H1 (cell line): ENCODE data around the gene RPTOR. TPM values are rescaled to one million over a fixed set of nuclear protein-coding genes. Genes with fewer than 3 reads are reported as not detected.

Experiments
- CTCF ChIA-PET: fragments of 300-600 bp; sonication (Branson Sonifier 250); formaldehyde crosslinking; loops from one replicate; lab custom pipeline; 2021; ENCODE audit not compliant: partially characterized antibody; lab: Charles Lee
- POLR2A ChIA-PET: fragments of 300-600 bp; sonication (Branson Sonifier 250); formaldehyde crosslinking; loops from one replicate; lab custom pipeline; 2021; ENCODE audit warnings: inconsistent platforms; ENCODE audit not compliant: partially characterized antibody; lab: Charles Lee
- DNase-seq, 2 experiments: peaks; one replicate each; pipeline versions ENCODE4 v3.0.0 to v3.0.0-alpha.2; 2010 to 2022; ENCODE audit warnings: low spot score in 2 of 2, low read depth in 1 of 2, mixed read lengths in 1 of 2
- FAIRE-seq: peaks from 2 replicates; lab custom pipeline; 2011; peaks lifted over from hg19 to GRCh38; lab: Jason Lieb, UNC
- H2AFZ ChIP-seq: 2 replicates; pipeline ENCODE4 v1.8.1; 2012; ENCODE audit warnings: low read length, inconsistent platforms
- H2AK5ac ChIP-seq: 2 replicates; pipeline ENCODE4 v1.6.1; 2013; ENCODE audit warnings: low read depth, low read length
- H2BK120ac ChIP-seq: replicated peaks from 2 replicates; pipeline ENCODE3; 2013; ENCODE audit warnings: low read depth, low read length, inconsistent platforms
- H2BK12ac ChIP-seq: 2 replicates; pipeline ENCODE4 v1.6.1; 2013; ENCODE audit warnings: low read depth, low read length
- H2BK15ac ChIP-seq: 2 replicates; pipeline ENCODE4 v1.6.1; 2013; ENCODE audit warnings: low read length
- H2BK20ac ChIP-seq: 2 replicates; pipeline ENCODE4 v1.6.1; 2013; ENCODE audit warnings: low read length
- H2BK5ac ChIP-seq: 2 replicates; pipeline ENCODE4 v1.6.1; 2013; ENCODE audit warnings: low read depth, low read length
- H3K14ac ChIP-seq: 2 replicates; pipeline ENCODE4 v1.6.1; 2013; ENCODE audit warnings: inconsistent platforms; ENCODE audit not compliant: insufficient read length
- H3K18ac ChIP-seq: 2 replicates; pipeline ENCODE4 v1.6.1; 2013; ENCODE audit warnings: low read length; ENCODE audit errors: extremely low read depth
- H3K23ac ChIP-seq: 2 replicates; pipeline ENCODE4 v1.6.1; 2013; ENCODE audit warnings: inconsistent platforms; ENCODE audit not compliant: insufficient read length
- H3K23me2 ChIP-seq: 2 replicates; pipeline ENCODE4 v1.6.1; 2013; ENCODE audit warnings: low read depth, low read length
- H3K27ac ChIP-seq: 2 replicates; pipeline ENCODE4 v1.6.1; 2011; ENCODE audit warnings: low read depth, low read length, inconsistent platforms
- H3K27me3 ChIP-seq, 4 experiments: replicated peaks in 1 of 4; 1 replicate in 1 of 4; 2 replicates in 3 of 4; pipeline versions ENCODE4 v1.6.1 to v1.8.1; 2011 to 2013; ENCODE audit warnings: low read length in 3 of 4, mild to moderate bottlenecking in 3 of 4, inconsistent platforms in 2 of 4, mixed read lengths in 2 of 4, moderate library complexity in 1 of 4; ENCODE audit not compliant: control insufficient read depth in 3 of 4, insufficient read depth in 3 of 4; ENCODE audit errors: extremely low read depth in 1 of 4
- H3K36me3 ChIP-seq, 4 experiments: 2 replicates each; pipeline versions ENCODE4 v1.6.1 to v1.8.1; 2011 to 2013; ENCODE audit warnings: mild to moderate bottlenecking in 4 of 4, low read length in 3 of 4, moderate library complexity in 2 of 4, control low read depth in 1 of 4, inconsistent platforms in 1 of 4; ENCODE audit not compliant: insufficient read depth in 4 of 4, control insufficient read depth in 2 of 4
- H3K4ac ChIP-seq: replicated peaks from 2 replicates; pipeline ENCODE3; 2013; ENCODE audit warnings: low read length, low read depth, mixed read lengths, inconsistent platforms; ENCODE audit not compliant: insufficient read length
- H3K4me1 ChIP-seq, 4 experiments: replicated peaks in 1 of 4; 1 replicate in 1 of 4; 2 replicates in 3 of 4; pipeline versions ENCODE4 v1.6.1 to v1.8.1; 2011 to 2013; ENCODE audit warnings: low read length in 3 of 4, inconsistent platforms in 2 of 4, mixed read lengths in 1 of 4; ENCODE audit not compliant: insufficient read depth in 4 of 4, control insufficient read depth in 3 of 4
- H3K4me2 ChIP-seq, 2 experiments: 2 replicates each; pipeline versions ENCODE4 v1.6.1 to v1.8.1; 2011 to 2013; ENCODE audit warnings: low read depth in 2 of 2, low read length in 2 of 2, control low read depth in 1 of 2, inconsistent platforms in 1 of 2, mild to moderate bottlenecking in 1 of 2; ENCODE audit not compliant: insufficient read depth in 1 of 2
- H3K4me3 ChIP-seq, 4 experiments: fragments of 200-600, 300-600 bp in 1 of 4; sonication (generic), shearing (Covaris generic), sonication (Bioruptor Twin) in 1 of 4; 2 replicates each; pipeline versions ENCODE4 v1.5.1 to v1.8.1; 2011 to 2016; ENCODE audit warnings: low read length in 4 of 4, low read depth in 3 of 4, control low read depth in 2 of 4, inconsistent platforms in 2 of 4, mild to moderate bottlenecking in 2 of 4, mixed read lengths in 1 of 4, moderate library complexity in 1 of 4; ENCODE audit not compliant: insufficient read depth in 2 of 4; ENCODE audit errors: extremely low read depth in 1 of 4
- H3K56ac ChIP-seq: replicated peaks from 2 replicates; pipeline ENCODE3; 2013; ENCODE audit warnings: low read depth, mild to moderate bottlenecking, mixed read lengths, low read length, inconsistent platforms; ENCODE audit not compliant: insufficient read length
- H3K79me1 ChIP-seq: 2 replicates; pipeline ENCODE4 v1.6.1; 2013; ENCODE audit warnings: low read depth, low read length, control low read depth
- H3K79me2 ChIP-seq, 2 experiments: 2 replicates each; pipeline versions ENCODE4 v1.6.1 to v1.8.1; 2012 to 2013; ENCODE audit warnings: low read length in 2 of 2, mild to moderate bottlenecking in 2 of 2, inconsistent platforms in 1 of 2; ENCODE audit not compliant: insufficient read depth in 2 of 2, control insufficient read depth in 1 of 2
- H3K9ac ChIP-seq, 4 experiments: replicated peaks in 1 of 4; 1 replicate in 1 of 4; 2 replicates in 3 of 4; pipeline versions ENCODE4 v1.6.1 to v1.8.1; 2011 to 2013; ENCODE audit warnings: low read depth in 3 of 4, low read length in 3 of 4, control low read depth in 2 of 4, mild to moderate bottlenecking in 2 of 4, moderate library complexity in 2 of 4, inconsistent platforms in 1 of 4; ENCODE audit errors: extremely low read depth in 1 of 4
- H3K9me3 ChIP-seq, 2 experiments: 2 replicates each; pipeline versions ENCODE4 v1.6.1 to v1.8.1; 2012 to 2013; ENCODE audit warnings: mild to moderate bottlenecking in 2 of 2, moderate library complexity in 2 of 2, control low read depth in 1 of 2, inconsistent platforms in 1 of 2, low read depth in 1 of 2, low read length in 1 of 2, mixed read lengths in 1 of 2; ENCODE audit not compliant: insufficient read depth in 2 of 2
- H4K20me1 ChIP-seq, 2 experiments: replicated peaks in 1 of 2; 2 replicates each; pipeline versions ENCODE3 to v1.8.1; 2011 to 2013; ENCODE audit warnings: inconsistent platforms in 2 of 2, low read length in 2 of 2, mild to moderate bottlenecking in 1 of 2; ENCODE audit not compliant: insufficient read depth in 2 of 2, control insufficient read depth in 1 of 2
- H4K5ac ChIP-seq: 2 replicates; pipeline ENCODE4 v1.6.1; 2013; ENCODE audit warnings: low read length, low read depth, mixed read lengths, inconsistent platforms; ENCODE audit not compliant: insufficient read length
- H4K8ac ChIP-seq: 2 replicates; pipeline ENCODE4 v1.8.0; 2013; ENCODE audit warnings: mild to moderate bottlenecking, moderate library complexity, low read length, inconsistent platforms; ENCODE audit not compliant: insufficient read depth; ENCODE audit errors: extremely low read depth
- H4K91ac ChIP-seq: replicated peaks from 2 replicates; pipeline ENCODE3; 2013; ENCODE audit warnings: low read length, mixed read lengths, inconsistent platforms; ENCODE audit not compliant: insufficient read length
- ASH2L ChIP-seq: fragments of 200-600, 300-600 bp; sonication (generic); IDR thresholded peaks from one replicate; pipeline ENCODE4 v1.7.1; 2017; ENCODE audit warnings: low read length
- BACH1 ChIP-seq: IDR thresholded peaks from 2 replicates; pipeline ENCODE4 v1.6.1; 2012; ENCODE audit warnings: low read length, improper control_type of control experiment
- CREB1 ChIP-seq: IDR thresholded peaks from 2 replicates; pipeline ENCODE4 v1.6.1; 2012; ENCODE audit warnings: inconsistent platforms
- EP300 ChIP-seq, 2 experiments: IDR thresholded peaks; 1 replicate in 1 of 2; 2 replicates in 1 of 2; pipeline ENCODE4 v1.6.1; 2011 to 2012; ENCODE audit warnings: low read depth in 2 of 2, low read length in 2 of 2, mild to moderate bottlenecking in 2 of 2, borderline replicate concordance in 1 of 2, inconsistent platforms in 1 of 2, moderate library complexity in 1 of 2
- GTF2F1 ChIP-seq: IDR thresholded peaks from 2 replicates; pipeline ENCODE4 v1.6.1; 2012; ENCODE audit warnings: low read depth, low read length, improper control_type of control experiment, borderline replicate concordance
- HDAC6 ChIP-seq: IDR thresholded peaks from one replicate; pipeline ENCODE4 v1.7.1; 2012; ENCODE audit warnings: low read depth, mild to moderate bottlenecking, inconsistent platforms, low read length, moderate library complexity
- WGBS, 2 experiments: shearing (Covaris generic) in 1 of 2; methylation state at CpG; one replicate each; pipeline versions ENCODE4 v1.1.6 to v1.1.7; 2013 to 2015; ENCODE audit warnings: low lambda C conversion rate in 2 of 2, mixed read lengths in 2 of 2, inconsistent platforms in 1 of 2, low coverage in 1 of 2, missing lambda C conversion rate in 1 of 2; ENCODE audit not compliant: insufficient replicate concordance in 2 of 2, insufficient coverage in 1 of 2, insufficient read length in 1 of 2; ENCODE audit errors: extremely low coverage in 1 of 2, missing lambda C conversion rate in 1 of 2; 5-methylcytosine and 5-hydroxymethylcytosine counted together
- polyA plus RNA-seq, 7 experiments: library from polyadenylated mRNA; depleted of rRNA in 3 of 7; stranded (reverse) in 5 of 7; unstranded in 2 of 7; fragments of >200 nt in 5 of 7; fragments of 200-250 nt in 2 of 7; gene quantifications; 1 replicate in 5 of 7; 2 replicates in 1 of 7; 4 replicates in 1 of 7; pipeline versions ENCODE4 v1.2.1 to v1.2.3, GENCODE V29; 2011 to 2013; ENCODE audit warnings: missing spikeins in 2 of 7, mixed read lengths in 2 of 7
- total RNA-seq: library from RNA; stranded (reverse); fragmentation: NEBNext Ultra II Directional; extraction: Animal tissue kit (Norgen Biotek cat#: 25700); gene quantifications from 2 replicates; pipeline ENCODE4 v1.2.1, GENCODE V29; 2021

Gene RPTOR
- total and polyA plus RNA-seq, 2 of the 8 experiments (the other 6 are each of a cell fraction or from before 2014, with no cell fraction given): 6.9 to 28.7 TPM

- Histone ChIP-seq H4K91ac (no peak overlapping the region), H3K18ac (no peak overlapping the region), H3K9ac (no peak overlapping the region), H2BK5ac (no peak overlapping the region), H2AFZ (no peak overlapping the region), H3K4me3 (no peak overlapping the region), H3K79me2 (no peaks in the 10 kb centered on the region), H3K4me1 (no peaks in the 10 kb centered on the region), H4K20me1 (no peaks in the 10 kb centered on the region), H2AK5ac (no peak overlapping the region), H3K4ac (no peak overlapping the region), H3K27me3 (no peaks in the 10 kb centered on the region), H3K56ac (no peak overlapping the region), H2BK120ac (no peak overlapping the region), H4K5ac (no peak overlapping the region), H4K8ac (no peak overlapping the region; the same call in 1 of the 2 replicates), H3K27ac (no peak overlapping the region), H3K9me3 (peaks cover 4% of the 10 kb centered on the region in 2 experiments; a peak in 2 of 4 replicates), H3K36me3 (no peaks in the 10 kb centered on the region; a peak in 2 of 8 replicates), H3K79me1 (no peaks in the 10 kb centered on the region), H3K14ac (no peak overlapping the region), H2BK15ac (no peak overlapping the region), H3K23me2 (no peaks in the 10 kb centered on the region), H2BK12ac (no peak overlapping the region), H3K23ac (no peak overlapping the region), H2BK20ac (no peak overlapping the region)
- 93% methylated on average over 18 of the region's 18 CpGs; no CpG with 5 or more reads in 1 of the 2 experiments for WGBS, 2 experiments
- ChIA-PET POLR2A (no interaction called here), CTCF (no interaction called here)
- FAIRE-seq: no peak
- DNase-seq: no peak
- TF ChIP-seq HDAC6 (no peak), EP300 (IDR thresholded peaks at IDR 0.05; ENCODE audit: borderline replicate concordance in 1 of 2, low read depth in 2 of 2, low read length in 2 of 2) (no peak), ASH2L (no peak), GTF2F1 (no peak), CREB1 (no peak), BACH1 (no peak)
- TF ChIP-seq, all 59 proteins: peak for 0
- no peak overlapping the region for H3K4me2 ChIP-seq
Observed at GRCh38 chr17:80920441-80920840, 375.8 kb downstream of the RPTOR start.
